Activated T-cell treated with anti-CD3 and anti-CD28 coated beads, Interleukin-2, amount 50 U/mL, for 1 hour (primary cell): Measurements from ENCODE around the gene TFAP2C.
"Not testable (repeated sequence)": the region's sequence is repeated elsewhere in the genome, so short reads cannot be mapped to it uniquely, and the experiment has no call there.

Source experiments
- DNase-seq: peaks from one replicate; pipeline ENCODE4 v3.0.0-alpha.2; 2020

Gene TFAP2C

GRCh38 chr20:56617489-56617888, 11.6 kb upstream of the TFAP2C start:
- DNase-seq = no peak

- no peak for DNase-seq
Observed at GRCh38 chr20:56621730-56622129, 7.4 kb upstream of the TFAP2C start.

- not testable (repeated sequence) for DNase-seq
Observed at GRCh38 chr20:56623930-56624329, 5.2 kb upstream of the TFAP2C start.

DNA sequence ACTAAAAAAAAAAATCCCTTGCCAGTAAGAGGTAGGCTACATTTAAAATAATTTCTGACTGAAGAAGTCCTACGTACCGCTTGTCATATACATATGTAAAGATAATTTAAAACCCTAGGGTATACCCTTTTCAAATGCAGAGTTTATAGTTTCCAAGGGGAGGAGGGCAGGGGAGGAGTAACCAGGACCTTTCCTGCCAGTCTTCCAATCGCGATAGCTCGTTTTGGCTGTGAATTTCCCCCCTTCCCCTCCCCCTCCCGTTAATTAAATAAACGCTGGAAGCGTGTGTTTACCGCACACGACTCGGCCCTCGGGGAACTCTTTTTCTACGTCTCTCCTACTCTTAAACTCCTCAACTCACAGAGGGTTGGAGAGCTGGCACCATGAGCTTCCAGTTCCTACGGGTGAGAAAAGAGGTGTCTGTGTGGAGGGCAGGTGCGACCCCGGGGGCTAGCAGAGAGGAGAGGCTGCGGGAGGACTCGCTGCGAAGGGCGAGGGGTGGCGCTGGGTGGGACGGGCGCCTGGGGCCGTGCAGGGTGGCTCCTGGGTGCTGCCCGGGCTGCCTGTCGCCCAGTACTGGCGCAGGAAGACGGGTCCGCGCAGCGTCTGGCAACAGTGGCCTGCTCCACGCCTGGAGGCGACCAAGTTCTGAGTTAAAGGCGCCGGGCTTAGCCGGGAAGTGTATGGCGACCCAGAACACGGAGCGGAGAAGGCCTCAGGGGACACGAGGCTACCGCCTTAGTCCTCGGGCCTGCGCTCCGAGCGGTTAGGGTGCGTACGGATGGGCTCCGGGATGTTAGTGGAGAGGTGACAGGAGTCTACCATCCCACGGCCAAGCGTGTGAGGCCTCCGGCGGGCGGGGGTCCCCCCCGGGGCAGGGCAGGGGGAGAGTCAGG, 4.1 kb upstream of the TFAP2C start:
- DNase-seq = no peak

- no peak for DNase-seq
Observed at GRCh38 chr20:56625837-56626236, 3.3 kb upstream of the TFAP2C start.

GRCh38 chr20:56626367-56627121, 2.6 kb upstream of the TFAP2C start:
- DNase-seq = no peak

- DNase-seq = no peak
Observed at GRCh38 chr20:56627122-56628014, 1.7 kb upstream of the TFAP2C start.

- no peak for DNase-seq
Observed at GRCh38 chr20:56628015-56628872, 862 bp upstream of the TFAP2C start.

GRCh38 chr20:56629464-56630085, 469 bp downstream of the TFAP2C start:
- DNase-seq = no peak

- DNase-seq = no peak
Observed at GRCh38 chr20:56630086-56630493, 984 bp downstream of the TFAP2C start.

- no peak for DNase-seq
Observed at GRCh38 chr20:56630506-56631317, 1.6 kb downstream of the TFAP2C start.

DNA sequence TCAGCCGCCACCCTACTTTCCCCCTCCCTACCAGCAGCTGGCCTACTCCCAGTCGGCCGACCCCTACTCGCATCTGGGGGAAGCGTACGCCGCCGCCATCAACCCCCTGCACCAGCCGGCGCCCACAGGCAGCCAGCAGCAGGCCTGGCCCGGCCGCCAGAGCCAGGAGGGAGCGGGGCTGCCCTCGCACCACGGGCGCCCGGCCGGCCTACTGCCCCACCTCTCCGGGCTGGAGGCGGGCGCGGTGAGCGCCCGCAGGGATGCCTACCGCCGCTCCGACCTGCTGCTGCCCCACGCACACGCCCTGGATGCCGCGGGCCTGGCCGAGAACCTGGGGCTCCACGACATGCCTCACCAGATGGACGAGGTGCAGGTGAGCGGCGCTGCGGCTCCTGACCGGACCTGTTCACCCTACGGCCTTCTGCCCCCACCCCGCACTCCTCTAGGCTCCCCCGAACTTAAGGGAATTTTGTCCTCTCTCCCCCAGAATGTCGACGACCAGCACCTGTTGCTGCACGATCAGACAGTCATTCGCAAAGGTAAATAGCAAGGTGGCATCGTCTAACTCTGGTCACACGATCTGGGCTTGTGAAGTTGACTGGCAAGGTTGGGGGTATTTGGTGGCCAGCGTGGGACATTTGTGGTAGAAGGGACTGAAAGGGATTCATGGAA, 2.3 kb downstream of the TFAP2C start:
- no peak for DNase-seq

- DNase-seq = no peak
Observed at GRCh38 chr20:56631990-56632327, 2.9 kb downstream of the TFAP2C start.

DNA sequence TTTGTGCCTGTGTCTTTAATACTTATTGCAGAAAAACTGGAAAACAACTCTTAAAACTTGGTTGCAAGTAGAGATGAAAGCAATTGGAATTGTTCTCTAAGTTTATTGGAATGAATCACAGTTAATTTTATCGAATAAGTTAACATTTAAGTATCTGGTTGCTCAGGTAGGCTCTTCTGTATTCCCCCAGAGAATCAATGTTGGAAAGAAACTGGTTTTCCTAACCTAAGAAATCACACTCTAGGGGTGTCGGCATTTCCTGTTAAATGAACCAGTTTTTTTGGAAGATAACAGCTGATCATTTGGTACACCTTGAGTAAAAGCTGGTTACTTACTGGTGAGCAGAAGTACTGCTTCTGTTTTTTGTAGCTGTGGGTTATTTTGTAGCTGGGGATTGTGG, 5.2 kb downstream of the TFAP2C start:
- no peak for DNase-seq

DNA sequence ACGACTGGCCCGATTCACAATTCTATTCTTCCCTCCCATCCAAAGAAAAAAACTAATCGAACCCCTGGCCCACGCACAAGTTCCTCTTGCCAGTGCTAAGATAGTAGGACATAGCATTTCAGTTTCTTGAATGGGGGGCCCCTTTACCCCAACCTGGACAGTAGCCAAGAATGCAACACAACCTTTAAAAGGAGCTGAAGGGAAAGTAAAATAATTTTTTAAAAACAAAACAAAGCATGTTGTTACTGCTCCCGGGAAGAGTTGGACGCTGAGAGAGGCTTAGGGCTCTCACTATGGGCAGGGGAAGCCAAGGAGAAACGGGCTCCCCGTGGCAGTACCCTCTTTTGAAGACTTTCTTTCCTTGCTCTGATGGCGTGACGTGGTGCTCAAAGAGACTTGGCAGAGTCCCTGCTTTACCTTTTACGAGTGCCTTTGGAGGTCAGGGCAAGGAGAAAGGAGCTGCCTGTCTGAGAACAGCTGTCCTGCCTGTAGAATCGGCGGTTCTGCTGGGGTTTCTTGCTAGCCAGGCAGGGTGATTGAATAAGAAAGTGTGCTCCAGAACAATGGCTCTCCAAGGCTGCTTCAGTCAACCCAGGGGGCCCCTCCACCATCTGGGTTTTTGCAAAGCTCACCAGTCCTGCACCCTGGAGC, 5.8 kb downstream of the TFAP2C start:
- no peak for DNase-seq

DNA sequence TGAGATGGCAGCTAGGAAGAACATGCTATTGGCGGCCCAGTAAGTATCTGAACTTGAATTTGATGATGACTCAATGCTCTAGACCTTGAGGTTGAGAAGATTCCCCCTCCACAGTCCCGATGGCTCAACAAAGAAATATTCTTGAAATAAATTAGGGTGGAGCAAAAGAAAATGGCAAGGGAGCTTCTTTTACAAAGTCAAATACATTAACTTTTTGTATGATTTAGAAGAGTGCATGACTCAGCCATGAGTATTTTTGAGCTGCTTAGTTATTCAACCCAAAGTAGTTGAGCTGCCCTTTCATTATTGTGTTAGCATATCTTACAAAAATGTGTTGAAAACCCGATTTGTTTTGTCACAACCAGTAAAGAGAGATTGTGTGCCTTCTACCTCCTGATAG, 7.6 kb downstream of the TFAP2C start:
- no peak for DNase-seq

- no peak for DNase-seq
Observed at GRCh38 chr20:56637576-56637975, 8.5 kb downstream of the TFAP2C start.

- DNase-seq = no peak
Observed at GRCh38 chr20:56646599-56646998, 17.5 kb downstream of the TFAP2C start.

- no peak for DNase-seq
Observed at GRCh38 chr20:56653211-56653610, 24.1 kb downstream of the TFAP2C start.

DNA sequence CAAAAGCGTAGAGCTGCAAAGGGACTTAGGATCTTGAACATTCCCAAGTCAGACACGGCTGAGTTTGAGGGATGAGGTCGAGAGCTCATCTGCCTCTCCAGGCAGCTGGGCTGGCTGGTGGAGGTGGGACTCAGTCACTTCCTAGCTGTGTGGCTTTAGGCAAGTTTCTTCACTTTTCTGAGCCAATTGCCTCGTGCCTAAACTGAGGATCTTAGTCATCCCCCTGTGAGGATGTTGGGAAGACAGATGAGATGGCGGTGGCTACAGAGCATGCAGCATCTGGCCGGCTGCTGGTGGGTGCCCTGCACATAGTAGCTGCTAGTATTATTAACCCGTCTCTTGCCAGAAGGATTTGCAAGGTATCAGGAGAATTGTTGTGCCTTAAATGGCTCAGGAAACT, 27.5 kb downstream of the TFAP2C start:
- no peak for DNase-seq
